HepG2 (cell line): ENCODE results near the gene RASAL3. TPM values are rescaled to one million over a fixed set of nuclear protein-coding genes. Genes with fewer than 3 reads are reported as not detected.

Experiments used
- ATAC-seq: fragments of 200-7000 bp; cut with Tn5 transposase; 3 replicates; pipeline ENCODE4 v1.9.1; 2020; ENCODE audit warnings: mild to moderate bottlenecking, moderate library complexity
- BruUV-seq: library from RNA; stranded (reverse); fragments of 400-500 nt; replicated peaks from 2 replicates; lab custom pipeline; 2021; lab: Mats Ljungman, UMichigan
- CTCF ChIA-PET: fragments of 300-600 bp; formaldehyde crosslinking; extraction: SDS; loops from one replicate; lab custom pipeline; 2021; ENCODE audit warnings: low total read pairs, inconsistent platforms, low intra/inter-chr PET ratio; lab: Yijun Ruan, JAX
- POLR2A ChIA-PET: fragments of 350-600 bp; sonication (Branson Sonifier 250); formaldehyde crosslinking; loops from one replicate; lab custom pipeline; 2020; ENCODE audit warnings: antibody characterized with exemption, inconsistent platforms; lab: Yijun Ruan, JAX
- DNase-seq: peaks from one replicate; pipeline ENCODE4 v3.0.0-alpha.2; 2015; ENCODE audit warnings: low spot score
- FAIRE-seq: peaks from 3 replicates; lab custom pipeline; 2011; peaks lifted over from hg19 to GRCh38; lab: Jason Lieb, UNC
- H2AFZ ChIP-seq: one replicate; pipeline ENCODE4 v1.6.1; 2011; ENCODE audit warnings: low read length, inconsistent platforms
- H3K27ac ChIP-seq: fragments of 300-600 bp; 3 replicates; pipeline ENCODE4 v1.8.0; 2011; ENCODE audit warnings: mixed run types, mild to moderate bottlenecking, mixed read lengths, low read length, inconsistent platforms; ENCODE audit not compliant: insufficient read depth; ENCODE audit errors: extremely low read length
- H3K27me3 ChIP-seq, 2 experiments: fragments of 200-600 bp in 1 of 2; 2 replicates in 1 of 2; 3 replicates in 1 of 2; pipeline versions ENCODE4 v1.6.0 to v1.8.0; 2011; ENCODE audit warnings: low read length in 2 of 2, mild to moderate bottlenecking in 2 of 2, moderate library complexity in 2 of 2, inconsistent platforms in 1 of 2; ENCODE audit not compliant: insufficient read depth in 2 of 2, control insufficient read depth in 1 of 2
- H3K36me3 ChIP-seq, 2 experiments: fragments of 200-600 bp in 1 of 2; replicated peaks in 1 of 2; 2 replicates in 1 of 2; 3 replicates in 1 of 2; pipeline versions ENCODE4 v1.5.1 to v1.8.0; 2011; ENCODE audit warnings: low read length in 2 of 2, inconsistent platforms in 1 of 2; ENCODE audit not compliant: insufficient read depth in 2 of 2, control insufficient read depth in 1 of 2
- H3K4me1 ChIP-seq: 2 replicates; pipeline ENCODE4 v1.5.1; 2012; ENCODE audit warnings: low read length, inconsistent platforms; ENCODE audit not compliant: insufficient read depth
- H3K4me2 ChIP-seq: 2 replicates; pipeline ENCODE4 v1.6.0; 2011; ENCODE audit warnings: low read depth, low read length, inconsistent platforms
- H3K4me3 ChIP-seq, 3 experiments: fragments of 200-600 bp in 1 of 3; sonication (generic), shearing (Covaris generic) in 1 of 3; replicated peaks in 1 of 3; 2 replicates each; pipeline ENCODE4 v1.5.1; 2011 to 2016; ENCODE audit warnings: low read length in 3 of 3, inconsistent platforms in 2 of 3, low read depth in 2 of 3, mild to moderate bottlenecking in 2 of 3, control low read depth in 1 of 3, mixed read lengths in 1 of 3; ENCODE audit not compliant: insufficient read depth in 1 of 3
- H3K79me2 ChIP-seq: one replicate; pipeline ENCODE4 v1.6.1; 2011; ENCODE audit warnings: low read length, inconsistent platforms; ENCODE audit not compliant: insufficient read depth
- H3K9ac ChIP-seq: 2 replicates; pipeline ENCODE4 v1.6.0; 2011; ENCODE audit warnings: mild to moderate bottlenecking, low read depth, low read length, inconsistent platforms; ENCODE audit not compliant: insufficient read depth
- H3K9me3 ChIP-seq: 2 replicates; pipeline ENCODE4 v1.5.1; 2012; ENCODE audit warnings: mild to moderate bottlenecking, low read length
- H4K20me1 ChIP-seq: 2 replicates; pipeline ENCODE4 v1.6.0; 2011; ENCODE audit warnings: inconsistent platforms, mild to moderate bottlenecking, low read length, moderate library complexity; ENCODE audit not compliant: insufficient read depth
- CREB1 ChIP-seq, 2 experiments: fragments of 450-650 bp in 1 of 2; IDR thresholded peaks; 2 replicates each; pipeline ENCODE4 v1.6.1; 2016 to 2017; ENCODE audit warnings: control low read depth in 1 of 2, mild to moderate bottlenecking in 1 of 2, missing compliant biosample characterization in 1 of 2, missing genetic modification characterization in 1 of 2
- PHF20 ChIP-seq: sonication (generic); formaldehyde crosslinking; IDR thresholded peaks from 2 replicates; pipeline ENCODE4 v1.5.0; 2020; ENCODE audit warnings: mild to moderate bottlenecking, missing genetic modification reagents
- PTBP1 ChIP-seq: fragments of 200-400 bp; formaldehyde crosslinking; IDR thresholded peaks from 2 replicates; pipeline ENCODE4 v1.6.1; 2018; ENCODE audit warnings: low read length, low read depth; ENCODE audit not compliant: poor library complexity, severe bottlenecking
- RAD21 ChIP-seq: fragments of 450-650 bp; formaldehyde crosslinking; IDR thresholded peaks from 2 replicates; pipeline ENCODE4 v1.5.0; 2020; ENCODE audit warnings: mild to moderate bottlenecking
- ZNF343 ChIP-seq: sonication (generic); formaldehyde crosslinking; IDR thresholded peaks from 2 replicates; pipeline ENCODE4 v1.4.0; 2020; ENCODE audit warnings: mild to moderate bottlenecking, missing genetic modification reagents
- ZSCAN29 ChIP-seq: sonication (generic); formaldehyde crosslinking; conservative IDR thresholded peaks from 2 replicates; pipeline ENCODE4 v1.4.0; 2020; ENCODE audit warnings: mild to moderate bottlenecking, missing genetic modification reagents
- WGBS: methylation state at CpG from one replicate; pipeline ENCODE4 v1.1.6; 2017; ENCODE audit warnings: low lambda C conversion rate; 5-methylcytosine and 5-hydroxymethylcytosine counted together
- in situ Hi-C: cut with HindIII; loops from 2 replicates; pipeline ENCODE4 v1.10.0; 2017; ENCODE audit warnings: low pct_unique_long_range_greater_than_20kb; ENCODE audit not compliant: extremely low pct_ligation_motif_present
- intact Hi-C: fragments of 100-400 bp; cut with micrococcal nuclease; formaldehyde crosslinking; loops from one replicate; pipeline ENCODE4 v1.10.0; 2022; ENCODE audit not compliant: unreplicated experiment
- polyA plus RNA-seq, 8 experiments: library from polyadenylated mRNA; depleted of rRNA in 3 of 8; stranded (reverse) in 7 of 8; unstranded in 1 of 8; fragments of >200 nt; fragmentation: Illumina TruSeq in 4 of 8; extraction: Trizol in 4 of 8; gene quantifications; 2 replicates each; pipeline versions ENCODE4 v1.2.1 to v1.2.3, GENCODE V29; 2011 to 2016; ENCODE audit warnings: low read depth in 4 of 8, missing spikeins in 1 of 8, mixed read lengths in 1 of 8; ENCODE audit not compliant: insufficient read depth in 1 of 8
- total RNA-seq, 5 experiments: library from RNA; depleted of rRNA; stranded (reverse); fragments of >200 nt; fragmentation: Illumina TruSeq; extraction: Trizol; gene quantifications; 2 replicates each; pipeline ENCODE4 v1.2.3, GENCODE V29; 2016; ENCODE audit warnings: low read depth in 1 of 5
- TF ChIP-seq, protein P1 (sequence below): sonication (generic); formaldehyde crosslinking; IDR thresholded peaks from 2 replicates; pipeline ENCODE4 v1.5.1; 2020; ENCODE audit warnings: missing genetic modification reagents, mild to moderate bottlenecking, borderline replicate concordance
- TF ChIP-seq, protein P2 (sequence below): sonication (generic); formaldehyde crosslinking; IDR thresholded peaks from 2 replicates; pipeline ENCODE4 v1.8.0; 2022; ENCODE audit warnings: missing genetic modification reagents, low read depth, mild to moderate bottlenecking, borderline replicate concordance
- TF ChIP-seq, protein P3 (sequence below), 2 experiments: sonication (generic) in 1 of 2; formaldehyde crosslinking in 1 of 2; IDR thresholded peaks; 2 replicates each; pipeline versions ENCODE4 v1.5.1 to v1.6.1; 2011 to 2020; ENCODE audit warnings: borderline replicate concordance in 1 of 2, low read depth in 1 of 2, low read length in 1 of 2, mild to moderate bottlenecking in 1 of 2, missing genetic modification reagents in 1 of 2, moderate library complexity in 1 of 2

The RASAL3 gene
- total and polyA plus RNA-seq, 2 of the 13 experiments (the other 11 are each of a cell fraction or from before 2014, with no cell fraction given) = not detected

DNA sequence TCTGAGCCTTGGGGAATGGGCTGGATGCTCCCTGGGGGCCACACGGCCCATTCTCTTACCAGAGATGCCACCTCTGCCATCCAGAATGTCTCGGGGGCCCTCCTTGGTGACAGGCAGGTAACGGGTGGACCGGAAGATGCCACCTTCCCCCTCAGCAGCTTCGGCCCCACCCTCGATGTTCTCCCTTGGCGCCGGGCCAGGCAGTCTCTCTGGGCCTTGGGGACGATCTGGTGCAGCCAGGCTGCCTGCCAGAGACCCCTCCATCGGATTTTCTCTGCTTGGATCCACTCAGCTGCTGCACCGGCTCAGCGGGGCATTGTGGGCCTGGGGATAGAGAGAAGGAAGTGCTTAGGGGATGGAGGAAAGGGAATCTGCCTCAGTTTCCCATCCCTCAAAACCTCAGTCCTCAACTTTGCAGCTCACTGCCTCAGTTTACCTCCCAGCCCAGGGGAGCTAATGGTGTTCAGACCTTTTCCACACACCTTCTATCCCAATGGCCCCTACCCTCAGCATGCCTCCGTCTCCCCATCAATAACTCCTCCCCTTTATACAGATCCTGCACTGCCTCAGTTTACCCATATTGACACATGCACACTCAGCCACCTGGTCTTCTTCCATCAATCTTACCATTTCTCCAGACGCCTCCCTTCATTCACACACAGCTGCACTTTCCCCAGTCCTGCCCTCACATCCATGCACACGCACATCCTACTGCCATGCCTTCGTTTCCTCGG, 16.1 kb downstream of the RASAL3 start:
- H3K4me3 ChIP-seq = no peak overlapping the region; a peak in 2 of 6 replicates
- DNase-seq = no peak
- CTCF ChIA-PET = no interaction called here
- no peak overlapping the region for H2AFZ ChIP-seq
- no peaks in the 10 kb centered on the region for H3K36me3 ChIP-seq
- in situ Hi-C loops = no loop called here
- no peaks in the 10 kb centered on the region for H3K9me3 ChIP-seq
- FAIRE-seq = no peak
- POLR2A ChIA-PET = interaction anchor here (0.6 to 1.1 kb wide), 2 partner anchors 29 to 759 kb away, joined by 3 read pairs; no protein-coding TSS in a partner anchor
- intact Hi-C loops = no loop called here
- ATAC-seq = no peak
- peak overlapping the region; percentile 81 for H3K4me2 ChIP-seq
- no peaks in the 10 kb centered on the region for H4K20me1 ChIP-seq
- 66% methylated on average over 5 of the region's 17 CpGs for whole genome bisulfite sequencing
- peaks cover 30% of the 10 kb centered on the region for H3K4me1 ChIP-seq
- BruUV-seq = no TSS peak
- no peaks in the 10 kb centered on the region for H3K79me2 ChIP-seq
- H3K27ac ChIP-seq = no peak overlapping the region
- H3K9ac ChIP-seq = no peak overlapping the region
- no peak for TF ChIP-seq ZNF343 (CRISPR knock-in tag)
- TF ChIP-seq, protein P1, sequence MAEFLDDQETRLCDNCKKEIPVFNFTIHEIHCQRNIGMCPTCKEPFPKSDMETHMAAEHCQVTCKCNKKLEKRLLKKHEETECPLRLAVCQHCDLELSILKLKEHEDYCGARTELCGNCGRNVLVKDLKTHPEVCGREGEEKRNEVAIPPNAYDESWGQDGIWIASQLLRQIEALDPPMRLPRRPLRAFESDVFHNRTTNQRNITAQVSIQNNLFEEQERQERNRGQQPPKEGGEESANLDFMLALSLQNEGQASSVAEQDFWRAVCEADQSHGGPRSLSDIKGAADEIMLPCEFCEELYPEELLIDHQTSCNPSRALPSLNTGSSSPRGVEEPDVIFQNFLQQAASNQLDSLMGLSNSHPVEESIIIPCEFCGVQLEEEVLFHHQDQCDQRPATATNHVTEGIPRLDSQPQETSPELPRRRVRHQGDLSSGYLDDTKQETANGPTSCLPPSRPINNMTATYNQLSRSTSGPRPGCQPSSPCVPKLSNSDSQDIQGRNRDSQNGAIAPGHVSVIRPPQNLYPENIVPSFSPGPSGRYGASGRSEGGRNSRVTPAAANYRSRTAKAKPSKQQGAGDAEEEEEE = no peak
- no peak for TF ChIP-seq ZSCAN29 (CRISPR knock-in tag)
- TF ChIP-seq, protein P2, sequence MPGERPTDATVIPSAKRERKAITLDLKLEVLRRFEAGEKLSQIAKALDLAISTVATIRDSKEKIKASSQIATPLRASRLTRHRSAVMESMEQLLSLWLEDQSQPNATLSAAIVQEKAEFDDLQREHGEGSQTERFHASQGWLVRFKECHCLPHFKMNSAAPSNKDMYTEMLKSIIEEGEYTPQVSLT (CRISPR knock-in tag) = no peak
- no peaks in the 10 kb centered on the region for H3K27me3 ChIP-seq

DNA sequence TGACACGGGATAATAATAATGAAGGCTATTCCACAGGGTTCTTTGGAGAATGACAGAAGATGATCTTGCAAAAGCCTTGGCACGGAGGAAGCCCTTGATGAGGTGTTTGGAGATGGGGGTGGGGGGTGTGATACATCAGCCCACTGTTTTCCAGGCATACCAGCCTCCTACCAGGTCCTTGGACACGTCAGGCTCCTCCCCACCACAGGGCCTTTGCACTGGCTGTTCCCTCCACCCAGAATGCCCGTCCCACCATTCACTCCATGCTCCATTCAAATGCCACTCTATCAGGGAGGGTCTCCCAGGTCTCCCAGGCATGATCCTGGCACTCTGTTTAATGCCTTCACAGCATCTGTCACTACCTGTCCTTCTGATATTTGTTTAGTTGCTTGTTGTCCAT, 17.3 kb downstream of the RASAL3 start:
- no peak for TF ChIP-seq CREB1 (IDR thresholded peaks at IDR 0.05)
- TF ChIP-seq CREB1 (CRISPR knock-in tag; IDR thresholded peaks at IDR 0.05) = no peak
- TF ChIP-seq PTBP1 = no peak
- TF ChIP-seq, protein P3, sequence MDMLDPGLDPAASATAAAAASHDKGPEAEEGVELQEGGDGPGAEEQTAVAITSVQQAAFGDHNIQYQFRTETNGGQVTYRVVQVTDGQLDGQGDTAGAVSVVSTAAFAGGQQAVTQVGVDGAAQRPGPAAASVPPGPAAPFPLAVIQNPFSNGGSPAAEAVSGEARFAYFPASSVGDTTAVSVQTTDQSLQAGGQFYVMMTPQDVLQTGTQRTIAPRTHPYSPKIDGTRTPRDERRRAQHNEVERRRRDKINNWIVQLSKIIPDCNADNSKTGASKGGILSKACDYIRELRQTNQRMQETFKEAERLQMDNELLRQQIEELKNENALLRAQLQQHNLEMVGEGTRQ (IDR thresholded peaks at IDR 0.05; ENCODE audit: low read depth, low read length) = no peak
- TF ChIP-seq, protein P3 (CRISPR knock-in tag; IDR thresholded peaks at IDR 0.05; ENCODE audit: borderline replicate concordance) = no peak
- no peak for TF ChIP-seq RAD21
- no peak for TF ChIP-seq PHF20 (CRISPR knock-in tag)
- Histone ChIP-seq H3K79me2 (no peaks in the 10 kb centered on the region), H3K9ac (no peak overlapping the region), H3K4me1 (peaks cover 21% of the 10 kb centered on the region), H2AFZ (no peak overlapping the region), H3K27me3 (no peaks in the 10 kb centered on the region), H3K4me2 (no peak overlapping the region), H4K20me1 (no peaks in the 10 kb centered on the region), H3K4me3 (no peak overlapping the region), H3K9me3 (no peaks in the 10 kb centered on the region), H3K36me3 (no peaks in the 10 kb centered on the region), H3K27ac (no peak overlapping the region)
- no peak for FAIRE-seq
- no peak for DNase-seq
- WGBS = 79% methylated on average over 4 of the region's 4 CpGs
- BruUV-seq = no TSS peak
- intact Hi-C loops = no loop called here
- in situ Hi-C loops = no loop called here
- no peak for ATAC-seq
- CTCF ChIA-PET = no interaction called here
- POLR2A ChIA-PET = no interaction called here
